Esophagus muscularis mucosa (tissue), 4 donors: Measurements from ENCODE around the gene SIAH3. TPM values are rescaled to one million over a fixed set of nuclear protein-coding genes. Genes with fewer than 3 reads are reported as not detected.

Experiments used
- DNase-seq: peaks from one replicate; pipeline ENCODE4 v3.0.0-alpha.2; 2017; ENCODE audit errors: extremely low spot score
- H3K27ac ChIP-seq, 4 donors: fragments of 200-600 bp; sonication (generic); replicated peaks in 1 of 4; 1 replicate in 3 of 4; 2 replicates in 1 of 4; pipeline ENCODE4 v1.5.1; 2016 to 2019; ENCODE audit warnings: mild to moderate bottlenecking in 1 of 4
- H3K27me3 ChIP-seq, 4 donors: fragments of 200-600 bp; sonication (generic); one replicate each; pipeline versions ENCODE4 v1.5.1 to v1.6.0; 2016 to 2019
- H3K36me3 ChIP-seq, 4 donors: fragments of 200-600 bp; sonication (generic); one replicate each; pipeline ENCODE4 v1.5.1; 2016 to 2019
- H3K4me1 ChIP-seq, 4 donors: fragments of 200-600 bp; sonication (generic); one replicate each; pipeline ENCODE4 v1.5.1; 2016 to 2019
- H3K4me3 ChIP-seq, 4 donors: fragments of 200-600 bp; sonication (generic); 1 replicate in 2 of 4; 2 replicates in 2 of 4; pipeline ENCODE4 v1.5.1; 2016 to 2019; ENCODE audit warnings: mild to moderate bottlenecking in 4 of 4, moderate library complexity in 1 of 4
- H3K9me3 ChIP-seq, 4 donors: fragments of 200-600 bp; sonication (generic); 1 replicate in 3 of 4; 2 replicates in 1 of 4; pipeline ENCODE4 v1.5.1; 2016 to 2019
- EP300 ChIP-seq: sonication (generic); formaldehyde crosslinking; IDR thresholded peaks from one replicate; pipeline ENCODE4 v1.6.1; 2017; ENCODE audit warnings: antibody characterized with exemption
- POLR2A ChIP-seq: fragments of 450-650 bp; IDR thresholded peaks from one replicate; pipeline ENCODE4 v1.6.1; 2017; ENCODE audit warnings: antibody characterized with exemption, moderate library complexity, mild to moderate bottlenecking, low read depth
- POLR2AphosphoS5 ChIP-seq, 2 donors: sonication (generic); formaldehyde crosslinking; IDR thresholded peaks; one replicate each; pipeline ENCODE4 v1.6.1; 2017; ENCODE audit warnings: antibody characterized with exemption in 2 of 2
- WGBS: methylation state at CpG from one replicate; pipeline ENCODE4 v1.1.5; 2018; 5-methylcytosine and 5-hydroxymethylcytosine counted together
- intact Hi-C: fragments of 100-400 bp; cut with DNase I; formaldehyde crosslinking; loops from one replicate; pipeline ENCODE4 v1.15.1; 2023
- total RNA-seq, 4 donors: library from RNA; depleted of rRNA; stranded (reverse); fragments of >200 nt; gene quantifications; one replicate each; pipeline versions ENCODE4 v1.1.0 to v1.2.1, GENCODE V29; 2016
- TF ChIP-seq, protein P1 (sequence below), 3 experiments: fragments of 200-600 bp in 2 of 3; fragments of 450-650 bp in 1 of 3; sonication (generic) in 2 of 3; IDR thresholded peaks; one replicate each; pipeline ENCODE4 v1.5.1; 2017 to 2019; ENCODE audit warnings: antibody characterized with exemption in 3 of 3, mild to moderate bottlenecking in 2 of 3, moderate library complexity in 1 of 3

The SIAH3 gene, protein sequence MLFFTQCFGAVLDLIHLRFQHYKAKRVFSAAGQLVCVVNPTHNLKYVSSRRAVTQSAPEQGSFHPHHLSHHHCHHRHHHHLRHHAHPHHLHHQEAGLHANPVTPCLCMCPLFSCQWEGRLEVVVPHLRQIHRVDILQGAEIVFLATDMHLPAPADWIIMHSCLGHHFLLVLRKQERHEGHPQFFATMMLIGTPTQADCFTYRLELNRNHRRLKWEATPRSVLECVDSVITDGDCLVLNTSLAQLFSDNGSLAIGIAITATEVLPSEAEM
- not detected for total RNA-seq

DNA sequence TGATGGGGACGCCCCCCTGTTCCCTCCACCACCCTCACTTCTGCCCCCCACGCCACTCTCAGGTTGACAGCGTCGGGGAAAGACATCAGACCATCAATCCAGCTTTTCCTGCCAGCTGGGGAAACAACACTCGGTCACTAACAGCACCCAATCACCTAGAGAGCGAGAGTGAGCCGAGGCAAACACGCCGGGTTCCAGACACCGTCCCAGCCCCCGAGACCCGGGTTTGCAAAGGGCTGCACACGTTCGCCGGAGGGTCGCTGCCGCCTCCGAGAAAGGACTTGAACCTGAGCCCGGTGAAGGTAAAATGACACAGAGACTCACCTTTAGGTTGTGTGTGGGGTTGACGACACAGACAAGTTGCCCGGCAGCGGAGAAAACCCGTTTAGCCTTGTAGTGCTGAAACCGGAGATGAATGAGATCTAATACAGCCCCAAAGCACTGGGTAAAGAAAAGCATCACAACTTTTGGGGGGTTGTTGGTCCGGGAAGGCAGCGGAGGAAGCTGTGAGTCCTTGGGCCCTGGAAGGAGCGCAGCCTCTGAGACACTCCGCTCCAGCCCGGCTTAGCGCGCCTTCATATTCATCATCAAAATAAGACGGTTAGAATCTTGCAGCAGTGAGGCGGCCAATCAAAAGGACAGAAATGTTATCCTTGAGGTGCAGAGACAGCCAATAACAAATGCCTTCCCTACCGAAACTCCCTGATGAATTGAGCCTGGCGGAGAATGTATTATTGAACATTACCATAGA, at the start of gene SIAH3:
SIAH3 (minus strand) TSS at position 583 of the 751 bp plus-strand sequence; CDS start at position 459, 124 bp downstream.
- Histone ChIP-seq H3K27me3 (peaks cover 0 to 74% (median 21%) of the 10 kb centered on the region in 4 donors), H3K36me3 (no peaks in the 10 kb centered on the region), H3K4me3 (peak within 1 kb of the TSS; percentile 32 to 49 (median 42)), H3K27ac (no peak within 1 kb of the TSS), H3K4me1 (peaks cover 6 to 19% (median 19%) of the 10 kb centered on the region in 4 donors), H3K9me3 (peaks cover 0 to 11% (median 6%) of the 10 kb centered on the region in 4 donors)
- WGBS = 5% methylated on average over 17 of the region's 35 CpGs
- TF ChIP-seq POLR2AphosphoS5 (IDR thresholded peaks at IDR 0.05) = no peak
- TF ChIP-seq EP300 = no peak
- TF ChIP-seq, protein P1, sequence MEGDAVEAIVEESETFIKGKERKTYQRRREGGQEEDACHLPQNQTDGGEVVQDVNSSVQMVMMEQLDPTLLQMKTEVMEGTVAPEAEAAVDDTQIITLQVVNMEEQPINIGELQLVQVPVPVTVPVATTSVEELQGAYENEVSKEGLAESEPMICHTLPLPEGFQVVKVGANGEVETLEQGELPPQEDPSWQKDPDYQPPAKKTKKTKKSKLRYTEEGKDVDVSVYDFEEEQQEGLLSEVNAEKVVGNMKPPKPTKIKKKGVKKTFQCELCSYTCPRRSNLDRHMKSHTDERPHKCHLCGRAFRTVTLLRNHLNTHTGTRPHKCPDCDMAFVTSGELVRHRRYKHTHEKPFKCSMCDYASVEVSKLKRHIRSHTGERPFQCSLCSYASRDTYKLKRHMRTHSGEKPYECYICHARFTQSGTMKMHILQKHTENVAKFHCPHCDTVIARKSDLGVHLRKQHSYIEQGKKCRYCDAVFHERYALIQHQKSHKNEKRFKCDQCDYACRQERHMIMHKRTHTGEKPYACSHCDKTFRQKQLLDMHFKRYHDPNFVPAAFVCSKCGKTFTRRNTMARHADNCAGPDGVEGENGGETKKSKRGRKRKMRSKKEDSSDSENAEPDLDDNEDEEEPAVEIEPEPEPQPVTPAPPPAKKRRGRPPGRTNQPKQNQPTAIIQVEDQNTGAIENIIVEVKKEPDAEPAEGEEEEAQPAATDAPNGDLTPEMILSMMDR (IDR thresholded peaks at IDR 0.05) = no peak
- TF ChIP-seq POLR2A = no peak
- intact Hi-C loops = no loop called here
- no peak for DNase-seq

DNA sequence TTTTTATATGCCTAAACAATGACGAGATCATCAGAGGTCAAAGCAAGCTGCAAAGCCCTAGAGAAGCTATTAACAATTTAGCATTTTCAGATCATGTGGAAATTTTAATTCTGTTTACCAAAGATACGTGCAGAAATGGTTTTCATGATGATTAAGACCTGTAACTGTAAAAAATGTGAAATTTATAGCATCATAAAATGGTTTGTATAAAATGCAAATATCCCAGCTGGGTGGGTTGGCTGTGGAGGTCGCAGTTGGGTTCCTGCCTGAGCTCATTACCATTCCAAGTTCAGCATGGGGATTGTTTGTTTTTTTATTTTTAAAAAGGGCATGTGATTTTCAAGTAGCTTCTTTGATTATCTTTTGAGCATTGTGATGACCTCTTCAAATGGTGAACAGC, 47.9 kb upstream of the SIAH3 start:
- DNase-seq = no peak

DNA sequence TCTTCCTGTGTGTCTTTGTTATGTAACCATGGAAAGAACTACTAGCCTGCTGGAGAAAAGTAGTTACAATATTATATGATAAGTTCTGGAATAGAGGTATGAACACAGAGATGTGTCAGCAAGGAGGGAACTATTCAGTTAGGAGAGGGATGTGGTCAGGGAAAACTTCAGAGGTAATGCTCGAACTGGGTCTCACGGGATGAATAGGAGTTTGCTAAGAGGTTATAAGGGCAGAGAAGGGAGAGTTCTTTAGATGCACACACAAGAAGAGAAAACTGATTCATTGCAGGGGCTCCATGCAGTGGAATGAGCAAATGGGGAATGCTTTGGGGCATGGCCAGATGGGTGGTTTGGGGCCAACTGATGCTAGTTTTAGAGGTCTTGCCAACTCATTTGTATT, 46.0 kb upstream of the SIAH3 start:
- WGBS = 90% methylated on average over 2 of the region's 2 CpGs

More for the DNA sequence above, 47.9 kb upstream of the SIAH3 start:
- TF ChIP-seq, protein P1 (IDR thresholded peaks at IDR 0.05) = no peak
- TF ChIP-seq EP300 = no peak
- no peak for TF ChIP-seq POLR2A
- TF ChIP-seq POLR2AphosphoS5 (IDR thresholded peaks at IDR 0.05) = no peak
- peaks cover 0 to 6% (median 0%) of the 10 kb centered on the region in 4 donors for H3K27me3 ChIP-seq
- no peaks in the 10 kb centered on the region for H3K36me3 ChIP-seq
- no peak overlapping the region for H3K4me3 ChIP-seq
- no peaks in the 10 kb centered on the region for H3K9me3 ChIP-seq
- WGBS = 65% methylated on average over 3 of the region's 3 CpGs
- peaks cover 0 to 10% (median 0%) of the 10 kb centered on the region in 4 donors for H3K4me1 ChIP-seq
- H3K27ac ChIP-seq = no peak overlapping the region
- intact Hi-C loops = no loop called here

DNA sequence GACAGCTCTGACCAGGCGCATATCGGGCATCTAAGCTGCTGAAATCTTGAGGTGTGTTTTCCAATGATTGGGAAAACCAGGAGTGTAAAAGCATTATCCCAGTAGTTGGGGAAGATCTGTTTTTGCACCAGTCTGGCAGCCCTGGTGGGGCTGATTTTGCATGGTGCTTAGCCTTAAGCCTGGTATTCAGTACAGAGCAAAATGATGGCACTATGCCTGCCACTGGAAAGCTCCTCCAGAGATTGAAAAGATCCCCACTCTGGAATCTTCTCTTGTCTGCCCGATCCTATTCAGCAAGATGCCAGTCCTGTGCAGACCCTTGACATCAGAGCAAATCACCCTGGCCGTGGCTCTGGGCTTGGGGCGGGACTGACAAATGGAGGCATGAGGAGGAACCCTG, 44.7 kb upstream of the SIAH3 start:
- no peaks in the 10 kb centered on the region for H3K36me3 ChIP-seq
- no peak overlapping the region for H3K27ac ChIP-seq
- H3K4me1 ChIP-seq = no peaks in the 10 kb centered on the region
- intact Hi-C loops = no loop called here
- TF ChIP-seq POLR2AphosphoS5 (IDR thresholded peaks at IDR 0.05) (no peak), EP300 (no peak), POLR2A (no peak)
- TF ChIP-seq, protein P1 (IDR thresholded peaks at IDR 0.05) = no peak
- DNase-seq = no peak
- H3K27me3 ChIP-seq = peaks cover 0 to 21% (median 0%) of the 10 kb centered on the region in 4 donors
- 69% methylated on average over 3 of the region's 5 CpGs for WGBS
- H3K9me3 ChIP-seq = no peaks in the 10 kb centered on the region
- H3K4me3 ChIP-seq = no peak overlapping the region

More for the DNA sequence above, 46.0 kb upstream of the SIAH3 start:
- no peaks in the 10 kb centered on the region for H3K9me3 ChIP-seq
- no peak overlapping the region for H3K4me3 ChIP-seq
- H3K27me3 ChIP-seq = peaks cover 0 to 13% (median 0%) of the 10 kb centered on the region in 4 donors
- no peak for DNase-seq
- intact Hi-C loops = no loop called here
- no peaks in the 10 kb centered on the region for H3K4me1 ChIP-seq
- H3K27ac ChIP-seq = no peak overlapping the region
- TF ChIP-seq POLR2AphosphoS5 (IDR thresholded peaks at IDR 0.05) (no peak), EP300 (no peak), POLR2A (no peak)
- TF ChIP-seq, protein P1 (IDR thresholded peaks at IDR 0.05) = no peak
- H3K36me3 ChIP-seq = no peaks in the 10 kb centered on the region
